ENCODE measurements around the gene CALML3.
A peak's percentile ranks its signal among the peaks of the same experiment; 100 is the strongest.

CALML3 gene

DNA sequence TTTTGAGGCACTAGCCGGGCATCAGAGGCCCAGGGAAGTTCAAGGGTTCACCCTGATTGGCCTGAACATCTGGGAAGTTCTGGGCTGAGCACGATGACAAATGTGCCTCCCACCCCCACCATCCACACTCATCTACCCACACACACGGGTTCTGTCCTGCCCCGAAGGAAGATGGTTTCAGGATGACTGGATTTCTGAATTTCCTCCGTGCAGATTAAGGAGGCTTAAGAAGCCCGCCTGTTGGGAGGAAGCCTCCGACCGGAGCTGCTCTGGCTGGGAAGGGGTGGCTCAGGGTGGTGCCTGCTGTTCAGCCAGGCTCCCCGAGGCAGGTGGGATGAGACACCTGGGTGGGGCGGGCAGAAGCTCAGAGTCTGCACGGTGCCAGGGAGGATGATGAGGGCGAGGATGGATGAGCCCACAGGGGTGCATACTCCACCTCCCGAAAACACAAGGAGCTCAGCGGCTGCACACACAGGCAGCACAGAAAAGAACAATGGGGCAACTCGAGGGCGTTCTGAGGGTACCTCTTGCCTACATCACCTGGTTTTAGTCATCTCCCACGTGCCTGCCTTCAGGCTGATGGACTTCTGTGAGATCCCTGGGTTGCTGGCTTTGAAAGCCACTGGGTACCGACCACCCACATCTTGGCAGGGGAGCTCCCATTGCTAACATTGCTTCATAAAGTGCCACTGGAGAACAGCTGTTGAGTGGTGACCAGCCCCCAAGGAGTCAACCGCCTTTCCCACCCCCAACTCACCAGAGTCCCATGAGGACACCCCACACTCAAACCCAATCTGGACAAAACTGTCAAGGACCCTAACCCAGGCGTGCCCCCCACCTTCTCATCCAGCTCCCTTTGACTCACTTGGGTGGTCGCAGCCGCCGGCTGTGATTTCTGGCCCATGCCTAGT lies 41.2 kb downstream of the CALML3 start:
- Mint-ChIP-seq H3K4me1 (ENCODE audit: low read depth) (peaks cover 25% of the 10 kb centered on the region), H3K4me3 (no peak overlapping the region), H3K9me3 (no peaks in the 10 kb centered on the region), H3K36me3 (ENCODE audit: low read depth) (no peaks in the 10 kb centered on the region), H3K27me3 (peaks cover 7% of the 10 kb centered on the region), H3K27ac (peak overlapping the region; percentile 67)

DNA sequence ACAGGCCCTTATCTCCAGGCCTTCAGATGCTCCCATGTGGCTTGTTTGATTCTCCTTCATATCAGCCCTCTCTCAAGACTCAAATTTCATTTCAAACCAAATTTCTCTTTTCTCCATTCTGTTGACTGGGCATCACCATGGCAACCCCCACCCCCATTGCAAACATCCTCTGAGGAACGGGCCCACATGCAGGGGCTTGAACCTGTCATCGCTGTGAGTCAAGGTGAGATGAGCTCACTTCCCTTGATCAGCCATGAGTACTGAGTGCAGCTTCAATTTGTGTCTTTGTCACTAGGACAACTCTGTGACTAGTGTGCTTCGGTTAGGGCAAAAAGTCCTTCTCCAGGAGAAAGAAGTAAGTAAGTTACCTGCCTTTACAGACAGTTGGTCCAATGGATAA lies 41.9 kb downstream of the CALML3 start:
- H3K27me3 Mint-ChIP-seq = peaks cover 7% of the 10 kb centered on the region
- H3K4me3 Mint-ChIP-seq = peak overlapping the region; percentile 11
- no peaks in the 10 kb centered on the region for H3K9me3 Mint-ChIP-seq
- peak overlapping the region; percentile 67 for H3K27ac Mint-ChIP-seq
- no peaks in the 10 kb centered on the region for H3K36me3 Mint-ChIP-seq (ENCODE audit: low read depth)
- H3K4me1 Mint-ChIP-seq (ENCODE audit: low read depth) = peaks cover 25% of the 10 kb centered on the region

DNA sequence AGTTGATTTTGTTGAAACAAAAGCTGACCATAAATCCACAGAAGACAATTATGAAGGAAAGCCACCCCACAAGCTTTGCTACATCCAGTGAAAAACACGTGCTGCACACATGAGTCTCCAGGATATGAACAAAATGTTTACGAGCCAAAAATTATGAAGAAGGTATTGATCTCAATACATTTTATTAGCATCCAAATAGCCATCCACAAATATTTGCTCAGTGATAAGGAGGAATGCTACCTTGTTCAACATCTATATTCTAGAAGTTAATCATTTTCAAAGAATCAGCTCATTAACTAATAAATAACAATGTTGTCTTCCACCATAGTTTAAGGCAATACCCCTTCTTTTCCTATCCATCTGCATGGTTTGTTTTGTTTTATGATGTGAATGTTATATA lies 42.7 kb downstream of the CALML3 start:
- Mint-ChIP-seq H3K4me3 (no peak overlapping the region), H3K27me3 (peaks cover 7% of the 10 kb centered on the region), H3K36me3 (ENCODE audit: low read depth) (no peaks in the 10 kb centered on the region), H3K27ac (no peak overlapping the region), H3K4me1 (ENCODE audit: low read depth) (peaks cover 25% of the 10 kb centered on the region), H3K9me3 (no peaks in the 10 kb centered on the region)

GRCh38 chr10:5568984-5569383 lies 44.2 kb downstream of the CALML3 start:
- peaks cover 7% of the 10 kb centered on the region for H3K27me3 Mint-ChIP-seq
- H3K27ac Mint-ChIP-seq = peak overlapping the region; percentile 53
- peaks cover 25% of the 10 kb centered on the region for H3K4me1 Mint-ChIP-seq (ENCODE audit: low read depth)
- H3K36me3 Mint-ChIP-seq (ENCODE audit: low read depth) = no peaks in the 10 kb centered on the region
- no peak overlapping the region for H3K4me3 Mint-ChIP-seq
- H3K9me3 Mint-ChIP-seq = no peaks in the 10 kb centered on the region

DNA sequence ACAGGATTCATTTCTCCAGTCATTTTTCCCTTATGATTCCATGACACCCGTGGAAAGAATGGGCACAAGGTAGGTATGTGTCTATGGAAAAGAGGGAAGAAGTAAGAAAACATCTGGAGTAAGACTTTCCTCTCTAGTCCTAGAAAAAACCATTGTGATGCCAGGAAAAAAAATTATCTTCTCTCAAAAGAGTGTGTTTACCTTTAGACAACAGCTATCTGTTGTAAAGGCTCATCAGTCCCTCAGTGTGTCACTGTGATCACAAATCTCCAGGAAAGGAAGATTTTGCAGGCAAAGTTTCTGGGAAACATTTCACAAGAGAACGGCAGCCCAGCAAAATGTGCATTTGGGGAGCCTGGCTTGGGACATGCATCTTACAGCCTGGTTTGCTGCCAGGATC lies 44.8 kb downstream of the CALML3 start:
- no peak overlapping the region for H3K4me3 Mint-ChIP-seq
- H3K9me3 Mint-ChIP-seq = no peaks in the 10 kb centered on the region
- H3K27ac Mint-ChIP-seq = no peak overlapping the region
- H3K4me1 Mint-ChIP-seq (ENCODE audit: low read depth) = peaks cover 19% of the 10 kb centered on the region
- H3K36me3 Mint-ChIP-seq (ENCODE audit: low read depth) = no peaks in the 10 kb centered on the region
- peaks cover 4% of the 10 kb centered on the region for H3K27me3 Mint-ChIP-seq

- H3K4me3 Mint-ChIP-seq = no peak overlapping the region
- H3K4me1 Mint-ChIP-seq (ENCODE audit: low read depth) = peaks cover 13% of the 10 kb centered on the region
- no peaks in the 10 kb centered on the region for H3K27me3 Mint-ChIP-seq
- no peaks in the 10 kb centered on the region for H3K9me3 Mint-ChIP-seq
- no peaks in the 10 kb centered on the region for H3K36me3 Mint-ChIP-seq (ENCODE audit: low read depth)
- no peak overlapping the region for H3K27ac Mint-ChIP-seq
Measured at GRCh38 chr10:5570007-5570655, 45.4 kb downstream of the CALML3 start.

- Mint-ChIP-seq H3K9me3 (no peaks in the 10 kb centered on the region), H3K36me3 (ENCODE audit: low read depth) (no peaks in the 10 kb centered on the region), H3K4me1 (ENCODE audit: low read depth) (peaks cover 7% of the 10 kb centered on the region), H3K27me3 (no peaks in the 10 kb centered on the region), H3K4me3 (no peak overlapping the region), H3K27ac (no peak overlapping the region)
Measured at GRCh38 chr10:5570979-5571810, 46.4 kb downstream of the CALML3 start.

DNA sequence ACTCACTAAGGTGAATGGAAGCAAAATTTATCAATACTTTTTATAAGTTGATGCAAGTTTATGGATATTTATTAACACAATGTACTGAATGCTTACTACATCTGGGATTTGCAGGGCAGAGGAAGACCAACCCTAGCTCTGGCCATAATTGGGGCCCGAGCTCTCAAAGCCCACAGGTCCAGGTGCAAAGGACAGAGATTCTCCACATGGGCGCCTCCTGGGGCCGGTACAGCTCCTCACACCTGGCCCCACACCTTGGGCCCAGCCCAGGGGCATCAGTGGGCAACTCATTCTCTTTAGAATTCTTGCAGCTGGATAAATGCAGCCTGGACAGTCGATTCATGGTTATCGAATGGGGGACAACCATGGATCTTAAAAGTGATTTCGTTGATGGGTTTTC lies 47.1 kb downstream of the CALML3 start:
- Mint-ChIP-seq H3K27ac (no peak overlapping the region), H3K27me3 (no peaks in the 10 kb centered on the region), H3K36me3 (ENCODE audit: low read depth) (no peaks in the 10 kb centered on the region), H3K4me3 (no peak overlapping the region), H3K9me3 (no peaks in the 10 kb centered on the region), H3K4me1 (ENCODE audit: low read depth) (peaks cover under 1% of the 10 kb centered on the region)

GRCh38 chr10:5573319-5573950 lies 48.7 kb downstream of the CALML3 start:
- H3K27ac Mint-ChIP-seq = no peak overlapping the region

DNA sequence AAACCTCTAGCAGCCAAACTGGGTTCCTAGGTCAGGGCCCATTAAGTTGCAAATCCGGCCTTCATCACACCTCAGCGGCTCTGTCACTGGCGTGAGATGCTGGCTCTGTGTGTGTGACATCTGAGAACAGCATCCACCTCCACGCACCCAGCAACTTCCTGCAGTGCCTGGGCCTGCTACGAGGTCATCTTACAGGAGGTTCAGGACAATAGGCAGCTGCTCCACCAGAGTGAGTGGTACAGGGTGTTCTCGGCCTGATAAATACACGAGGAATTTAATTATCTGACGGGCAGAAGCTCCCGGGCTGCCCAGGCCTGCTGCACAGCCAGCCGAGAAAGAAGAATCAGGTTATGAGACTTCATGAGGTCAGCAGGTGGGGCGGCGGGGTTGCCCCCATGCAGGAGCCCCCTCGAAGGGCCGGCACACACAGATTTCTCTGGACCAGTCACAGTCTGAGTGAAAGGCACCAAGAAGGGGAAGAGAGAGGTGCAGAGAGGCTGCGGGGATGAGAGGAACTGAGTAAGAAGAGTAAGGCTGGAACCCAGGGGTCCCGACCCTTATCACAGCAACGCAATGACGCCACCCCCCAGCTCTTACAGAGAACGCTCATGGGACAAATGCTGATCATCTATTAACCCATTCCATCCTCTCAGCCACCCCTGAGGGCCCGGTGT lies 49.3 kb downstream of the CALML3 start:
- Mint-ChIP-seq H3K4me1 (ENCODE audit: low read depth) (no peaks in the 10 kb centered on the region), H3K27me3 (no peaks in the 10 kb centered on the region), H3K27ac (no peak overlapping the region), H3K9me3 (no peaks in the 10 kb centered on the region), H3K36me3 (ENCODE audit: low read depth) (no peaks in the 10 kb centered on the region), H3K4me3 (no peak overlapping the region)

More at GRCh38 chr10:5573319-5573950, 48.7 kb downstream of the CALML3 start:
- Mint-ChIP-seq H3K36me3 (ENCODE audit: low read depth) (no peaks in the 10 kb centered on the region), H3K4me3 (no peak overlapping the region), H3K4me1 (ENCODE audit: low read depth) (no peaks in the 10 kb centered on the region), H3K27me3 (no peaks in the 10 kb centered on the region), H3K9me3 (no peaks in the 10 kb centered on the region)

DNA sequence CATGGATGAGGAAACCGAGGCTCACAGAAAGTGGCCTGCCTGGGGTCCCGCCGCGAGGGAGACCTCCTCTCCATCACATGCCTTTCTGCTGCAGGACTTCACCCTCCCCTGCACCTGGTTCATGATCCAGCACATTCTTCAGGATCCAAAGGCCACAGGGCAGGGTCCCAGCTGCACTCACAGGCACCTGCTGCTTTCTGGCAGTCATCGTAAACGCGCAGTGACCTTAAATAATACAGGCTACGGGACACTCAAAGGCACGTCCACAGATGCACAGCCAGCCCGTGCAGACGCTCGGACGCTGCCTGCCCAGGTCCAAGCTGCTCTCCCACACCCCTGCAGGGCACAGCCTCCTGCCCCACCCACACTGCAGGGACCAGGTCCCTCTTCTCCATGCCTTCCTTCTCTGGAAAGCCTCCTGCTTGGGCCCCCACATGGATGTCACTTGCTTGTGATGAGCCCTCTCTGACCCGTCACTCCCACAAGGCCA lies 49.9 kb downstream of the CALML3 start:
- no peaks in the 10 kb centered on the region for H3K27me3 Mint-ChIP-seq
- no peaks in the 10 kb centered on the region for H3K36me3 Mint-ChIP-seq (ENCODE audit: low read depth)
- no peaks in the 10 kb centered on the region for H3K9me3 Mint-ChIP-seq
- H3K4me1 Mint-ChIP-seq (ENCODE audit: low read depth) = no peaks in the 10 kb centered on the region
- no peak overlapping the region for H3K27ac Mint-ChIP-seq
- H3K4me3 Mint-ChIP-seq = no peak overlapping the region

DNA sequence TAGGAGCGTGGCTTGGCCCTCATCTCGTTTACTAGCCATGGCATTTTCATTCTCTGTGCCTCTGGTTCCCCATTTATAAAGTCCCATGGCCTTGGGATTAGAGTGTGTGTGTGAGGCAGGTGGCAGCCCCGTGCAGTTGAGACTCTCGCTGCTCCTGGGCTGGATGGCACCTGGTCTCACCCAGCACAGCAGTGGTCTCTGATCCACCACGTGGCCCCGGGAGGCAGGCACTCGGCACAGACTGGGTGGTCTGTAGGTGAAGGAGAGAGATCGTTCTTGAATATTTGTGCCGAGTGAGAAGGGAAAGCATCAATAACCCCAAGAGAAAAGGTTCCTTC lies 50.4 kb downstream of the CALML3 start:
- Mint-ChIP-seq H3K4me1 (ENCODE audit: low read depth) (no peaks in the 10 kb centered on the region), H3K27ac (no peak overlapping the region), H3K4me3 (no peak overlapping the region), H3K9me3 (no peaks in the 10 kb centered on the region), H3K36me3 (ENCODE audit: low read depth) (no peaks in the 10 kb centered on the region), H3K27me3 (no peaks in the 10 kb centered on the region)

- no peak overlapping the region for H3K4me3 Mint-ChIP-seq
- H3K4me1 Mint-ChIP-seq (ENCODE audit: low read depth) = peaks cover 3% of the 10 kb centered on the region
- H3K27ac Mint-ChIP-seq = no peak overlapping the region
- H3K36me3 Mint-ChIP-seq (ENCODE audit: low read depth) = no peaks in the 10 kb centered on the region
- no peaks in the 10 kb centered on the region for H3K9me3 Mint-ChIP-seq
- H3K27me3 Mint-ChIP-seq = no peaks in the 10 kb centered on the region
Measured at GRCh38 chr10:5575482-5576153, 50.9 kb downstream of the CALML3 start.
